Adrenal gland (tissue), 12 donors: Measurements from ENCODE around the gene SLC1A5. TPM values are rescaled to one million over a fixed set of nuclear protein-coding genes. Genes with fewer than 3 reads are reported as not detected.

Source experiments
- DNase-seq, 7 donors: peaks; one replicate each; pipeline ENCODE4 v3.0.0-alpha.2; 2019 to 2020
- H3K27ac ChIP-seq, 5 donors: fragments of 200-600 bp; sonication (generic) in 4 of 5; 1 replicate in 3 of 5; 2 replicates in 2 of 5; pipeline versions ENCODE4 v1.5.1 to v1.8.0; 2016 to 2020; ENCODE audit warnings: mild to moderate bottlenecking in 1 of 5
- H3K27me3 ChIP-seq: fragments of 200-600 bp; 2 replicates; pipeline ENCODE4 v1.8.0; 2021
- H3K36me3 ChIP-seq, 2 donors: fragments of 200-600 bp; replicated peaks in 1 of 2; 1 replicate in 1 of 2; 2 replicates in 1 of 2; pipeline versions ENCODE4 v1.5.1 to v1.8.0; 2018 to 2022
- H3K4me1 ChIP-seq, 2 donors: fragments of 200-600 bp; replicated peaks in 1 of 2; 1 replicate in 1 of 2; 2 replicates in 1 of 2; pipeline versions ENCODE4 v1.5.1 to v1.8.0; 2018 to 2021
- H3K4me3 ChIP-seq, 4 donors: fragments of 200-600 bp; sonication (generic) in 3 of 4; one replicate each; pipeline ENCODE4 v1.5.1; 2016 to 2018
- H3K9me3 ChIP-seq, 3 donors: fragments of 200-600 bp; sonication (generic) in 1 of 3; replicated peaks in 1 of 3; 1 replicate in 2 of 3; 2 replicates in 1 of 3; pipeline versions ENCODE4 v1.5.1 to v1.8.0; 2016 to 2021
- CTCF ChIP-seq, 6 experiments: fragments of 450-650 bp in 4 of 6; fragments of 200-600 bp in 2 of 6; sonication (generic) in 1 of 6; IDR thresholded peaks; 1 replicate in 5 of 6; 2 replicates in 1 of 6; pipeline versions ENCODE4 v1.5.1 to v1.8.0; 2016 to 2021; ENCODE audit warnings: antibody characterized with exemption in 6 of 6, mild to moderate bottlenecking in 2 of 6, moderate library complexity in 1 of 6
- POLR2A ChIP-seq, 2 donors: fragments of 450-650 bp; IDR thresholded peaks; one replicate each; pipeline ENCODE4 v1.6.1; 2017; ENCODE audit warnings: antibody characterized with exemption in 2 of 2, mild to moderate bottlenecking in 2 of 2, moderate library complexity in 1 of 2
- WGBS, 4 donors: extraction: QIAGEN DNeasy Blood & Tissue Kit in 2 of 4; methylation state at CpG; one replicate each; pipeline versions ENCODE4 v1.1.5 to v1.1.7; 2013 to 2017; 5-methylcytosine and 5-hydroxymethylcytosine counted together
- intact Hi-C, 2 donors: fragments of 100-400 bp; cut with DNase I; formaldehyde crosslinking; loops; one replicate each; pipeline versions ENCODE4 v1.14.1 to v1.15.0; 2022 to 2023
- polyA plus RNA-seq, 3 donors: library from polyadenylated mRNA; stranded (reverse); fragments of 200-250 nt in 2 of 3; fragments of 350-450 nt in 1 of 3; fragmentation: Illumina TruSeq in 1 of 3; extraction: RNeasy Lipid Tissue Mini Kit (QIAGEN cat#74804) in 1 of 3; gene quantifications; one replicate each; pipeline ENCODE4 v1.2.3, GENCODE V29; 2013 to 2014
- total RNA-seq, 9 donors: library from RNA; depleted of rRNA in 4 of 9; stranded (reverse); fragments of >200 nt in 4 of 9; fragments of 120-200 nt in 1 of 9; fragmentation: NEBNext Ultra II Directional in 1 of 9; extraction: Animal tissue kit (Norgen Biotek cat#: 25700) in 1 of 9; gene quantifications; one replicate each; pipeline versions ENCODE4 v1.1.0 to v1.2.4, GENCODE V29; 2013 to 2023
- donor health status: healthy with polysubstance abuse.
- donor health status: Bipolar disorder and iron deficiency.
- donor health status: DM: yes; HTN: yes; CAD: no.
- donor health status: DM: no; HTN: no; CAD: no.
- donor health status: DM: no; HTN: no; CAD: no.
- donor health status: DM: yes; HTN: yes; CAD: no.

Gene SLC1A5
- total and polyA plus RNA-seq, 12 donors = 4.7 to 56.9 (median 28.5) TPM

GRCh38 chr19:46755853-46756543, 32.4 kb downstream of the SLC1A5 start:
- Histone ChIP-seq H3K9me3 (no peaks in the 10 kb centered on the region), H3K4me3 (no peak overlapping the region), H3K27me3 (no peaks in the 10 kb centered on the region), H3K4me1 (peaks cover 7 to 13% of the 10 kb centered on the region in 2 donors), H3K27ac (peak overlapping the region in 2 of 5 donors; percentile 37 to 64), H3K36me3 (peaks cover 0 to 3% of the 10 kb centered on the region in 2 donors)
- TF ChIP-seq CTCF (IDR thresholded peaks at IDR 0.05) = no peak
- TF ChIP-seq POLR2A (IDR thresholded peaks at IDR 0.05) = no peak
- intact Hi-C loops = loop anchor here (5.0 to 10.0 kb wide), 3 partner anchors 81 to 239 kb away; no protein-coding TSS in a partner anchor
- DNase-seq = no peak
- WGBS, 4 donors = 85 to 90% (median 90%) methylated on average over 56 to 86 of the region's 86 CpGs

- Histone ChIP-seq H3K9me3 (no peaks in the 10 kb centered on the region), H3K36me3 (peaks cover 0 to 9% of the 10 kb centered on the region in 2 donors), H3K27ac (peak overlapping the region in 3 of 5 donors; percentile 4 to 64 (median 37)), H3K4me3 (no peak overlapping the region), H3K4me1 (peaks cover 7 to 13% of the 10 kb centered on the region in 2 donors), H3K27me3 (no peaks in the 10 kb centered on the region)
- 38 to 76% (median 55%) methylated on average over 6 to 39 of the region's 39 CpGs for WGBS, 4 donors
- TF ChIP-seq CTCF (IDR thresholded peaks at IDR 0.05) (no peak), POLR2A (IDR thresholded peaks at IDR 0.05) (no peak)
- intact Hi-C loops = loop anchor here (5.0 to 10.0 kb wide), 3 partner anchors 82 to 240 kb away; no protein-coding TSS in a partner anchor
- DNase-seq = peak in 3 of 7 donors; percentile 42 to 49 (median 45)
Observed at GRCh38 chr19:46755077-46755852, 33.1 kb downstream of the SLC1A5 start.

- H3K4me1 ChIP-seq = peaks cover 7 to 13% of the 10 kb centered on the region in 2 donors
- H3K9me3 ChIP-seq = no peaks in the 10 kb centered on the region
- TF ChIP-seq POLR2A (IDR thresholded peaks at IDR 0.05) (no peak), CTCF (IDR thresholded peaks at IDR 0.05) (peak in 5 of 6 experiments; percentile 21 to 48 (median 44))
- peaks cover 0 to 16% of the 10 kb centered on the region in 2 donors for H3K36me3 ChIP-seq
- peak in 6 of 7 donors; percentile 48 to 76 (median 56) for DNase-seq
- WGBS, 4 donors = 22 to 48% (median 42%) methylated on average over 4 of the region's 4 CpGs
- H3K4me3 ChIP-seq = no peak overlapping the region
- intact Hi-C loops = loop anchor here in 1 of 2 donors (10.0 kb wide), 1 partner anchor 241 kb away; no protein-coding TSS in a partner anchor
- no peak overlapping the region for H3K27ac ChIP-seq
- no peaks in the 10 kb centered on the region for H3K27me3 ChIP-seq
Observed at GRCh38 chr19:46753420-46754155, 34.8 kb downstream of the SLC1A5 start.
